ENCODE results near the gene RHCG.
"Not testable (repeated sequence)": the region's sequence is repeated elsewhere in the genome, so short reads cannot be mapped to it uniquely, and the experiment has no call there.

Gene RHCG

DNA sequence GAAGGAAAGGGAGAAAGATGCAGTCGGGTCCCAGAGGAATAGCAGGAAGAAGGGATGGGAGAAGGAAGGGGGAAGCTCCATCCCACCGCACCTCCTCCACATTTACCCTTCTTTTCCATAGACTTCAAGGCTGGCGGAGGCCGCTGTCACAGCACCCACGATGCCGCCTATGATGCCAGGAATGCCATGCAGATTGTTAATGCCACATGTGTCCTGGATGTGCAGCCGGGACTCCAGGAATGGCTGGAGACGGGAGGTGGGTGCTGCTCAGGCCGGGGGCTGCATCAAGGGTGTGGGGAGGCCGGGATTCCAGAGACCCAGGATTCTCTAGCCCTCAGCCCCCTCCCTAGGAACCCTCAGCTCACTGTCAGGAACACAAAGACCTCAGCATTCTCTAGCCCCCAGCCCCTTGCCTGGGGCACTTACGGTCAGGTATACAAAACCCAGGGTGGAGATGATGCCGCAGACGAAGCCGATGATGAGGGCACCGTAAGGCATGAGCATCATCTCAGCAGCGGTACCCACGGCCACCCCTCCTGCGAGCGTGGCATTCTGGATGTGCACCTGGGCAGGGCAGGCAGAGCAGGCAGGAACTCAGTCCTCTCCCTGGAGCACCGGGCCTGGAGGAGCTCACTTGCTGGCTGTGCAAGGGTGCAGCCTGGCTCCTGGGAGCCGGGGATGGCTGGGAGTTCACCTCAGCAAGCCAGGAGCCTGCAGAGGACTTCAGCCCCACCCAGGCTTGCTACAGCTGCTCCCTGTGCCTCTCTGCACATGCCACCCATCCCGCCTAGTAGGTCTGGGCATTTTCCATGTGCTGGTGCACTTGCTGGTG is 18.8 kb downstream of the RHCG start:
- no peak for DNase-seq (ENCODE audit: low read depth, low spot score)

DNA sequence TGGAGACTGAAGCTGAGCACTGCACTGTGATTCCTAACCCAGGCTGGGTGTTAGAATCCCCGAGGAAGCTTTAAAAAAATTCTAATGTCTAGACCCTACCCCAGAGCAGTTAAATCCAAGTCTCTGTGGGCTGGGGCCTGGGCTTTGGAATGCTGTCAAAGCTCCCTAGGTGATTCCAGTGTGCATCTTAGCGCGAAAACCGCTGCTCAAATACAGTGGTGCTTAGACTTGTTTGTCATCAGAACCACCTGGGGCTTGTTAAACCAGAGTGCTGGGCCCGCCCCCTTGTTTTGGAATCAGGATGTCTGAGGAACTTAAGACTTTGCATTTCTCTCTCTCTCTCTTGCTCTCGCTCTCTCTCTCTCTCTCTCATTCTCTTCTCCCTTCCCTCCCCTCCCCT is 20.7 kb downstream of the RHCG start:
- no peak for DNase-seq (ENCODE audit: low read depth, low spot score)

- no peak for DNase-seq (ENCODE audit: low read depth, low spot score)
These were observed 23.6 kb downstream of the RHCG start for GRCh38 chr15:89472785-89473256.

DNA sequence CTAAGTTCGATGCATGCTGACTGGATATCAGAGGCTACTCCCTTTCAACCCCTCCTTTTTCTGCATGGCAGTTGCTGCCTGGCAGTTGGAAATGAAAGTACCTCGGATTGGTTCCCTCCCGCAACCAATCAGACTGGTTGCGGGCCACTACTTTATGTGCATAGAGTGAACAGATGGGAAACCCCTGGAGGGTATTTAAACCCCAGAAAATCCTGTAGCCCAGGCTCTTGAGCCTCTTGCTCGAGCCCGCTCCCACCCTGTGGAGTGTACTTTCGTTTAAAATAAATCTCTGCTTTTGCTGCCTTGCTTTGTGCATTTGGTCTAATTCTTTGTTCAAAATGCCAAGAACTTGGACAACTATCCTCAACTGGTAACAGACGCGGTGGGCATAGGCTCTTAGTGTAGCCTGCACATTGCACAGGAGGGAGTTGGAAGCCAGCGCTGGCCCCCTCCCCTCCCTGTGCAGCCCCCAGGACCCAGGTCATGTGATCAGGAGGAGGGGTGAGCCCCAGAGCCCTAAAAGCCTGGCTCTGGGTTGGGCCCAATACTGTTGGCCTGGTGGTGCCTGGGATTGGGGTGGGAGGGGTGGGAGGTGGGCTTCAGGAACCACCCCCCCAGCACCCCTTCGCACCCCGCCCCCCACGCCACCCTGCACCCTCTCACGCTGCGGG is 26.8 kb downstream of the RHCG start:
- no peak for DNase-seq (ENCODE audit: low read depth, low spot score)

DNA sequence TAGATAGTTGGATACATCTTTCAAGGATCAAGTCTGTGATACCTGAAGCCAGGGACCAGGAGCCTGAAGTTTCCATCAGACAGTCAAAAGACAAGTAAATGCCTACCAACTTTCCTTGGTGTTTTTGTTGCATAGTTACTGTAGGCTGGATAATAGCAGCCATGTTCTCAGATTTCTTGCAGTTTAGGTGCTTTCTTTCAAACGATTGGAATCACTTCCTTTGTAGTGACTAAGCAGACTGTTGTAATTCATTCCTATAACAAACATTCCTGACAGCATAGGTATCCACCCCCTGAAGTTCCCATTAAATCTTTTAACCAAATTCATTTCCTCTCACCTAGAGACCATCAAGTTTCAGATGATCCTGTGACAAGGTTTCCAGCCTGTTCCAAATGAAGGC is 27.6 kb downstream of the RHCG start:
- not testable (repeated sequence) for DNase-seq (ENCODE audit: low read depth, low spot score)

- no peak for DNase-seq (ENCODE audit: low read depth, low spot score)
These were observed 33.3 kb downstream of the RHCG start for GRCh38 chr15:89463113-89463512.

- DNase-seq (ENCODE audit: low read depth, low spot score) = no peak
These were observed 34.0 kb downstream of the RHCG start for GRCh38 chr15:89462198-89462912.

DNA sequence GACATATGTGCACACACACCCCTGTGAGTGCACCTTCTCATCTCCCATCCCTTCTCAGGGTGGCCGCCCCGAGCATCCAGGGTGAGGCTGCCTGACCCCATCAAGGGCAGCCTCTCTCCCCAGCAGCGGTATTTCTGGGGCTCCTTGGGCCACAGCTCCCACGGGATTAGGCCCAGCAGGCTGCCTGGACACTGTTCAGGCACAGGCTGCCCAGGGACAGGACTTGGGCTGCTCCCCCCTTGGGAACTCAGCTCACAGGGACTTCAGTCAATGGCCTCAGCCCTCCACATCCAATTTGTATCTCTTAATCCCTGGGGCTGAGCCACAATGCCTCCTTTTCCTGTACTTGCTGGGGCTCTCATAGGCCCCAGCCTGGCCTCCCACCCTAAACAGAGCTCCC is 35.0 kb downstream of the RHCG start:
- DNase-seq (ENCODE audit: low read depth, low spot score) = no peak

GRCh38 chr15:89460048-89460447 is 36.3 kb downstream of the RHCG start:
- DNase-seq (ENCODE audit: low read depth, low spot score) = no peak

GRCh38 chr15:89459271-89460038 is 36.9 kb downstream of the RHCG start:
- DNase-seq (ENCODE audit: low read depth, low spot score) = no peak

GRCh38 chr15:89458440-89458839 is 37.9 kb downstream of the RHCG start:
- no peak for DNase-seq (ENCODE audit: low read depth, low spot score)

DNA sequence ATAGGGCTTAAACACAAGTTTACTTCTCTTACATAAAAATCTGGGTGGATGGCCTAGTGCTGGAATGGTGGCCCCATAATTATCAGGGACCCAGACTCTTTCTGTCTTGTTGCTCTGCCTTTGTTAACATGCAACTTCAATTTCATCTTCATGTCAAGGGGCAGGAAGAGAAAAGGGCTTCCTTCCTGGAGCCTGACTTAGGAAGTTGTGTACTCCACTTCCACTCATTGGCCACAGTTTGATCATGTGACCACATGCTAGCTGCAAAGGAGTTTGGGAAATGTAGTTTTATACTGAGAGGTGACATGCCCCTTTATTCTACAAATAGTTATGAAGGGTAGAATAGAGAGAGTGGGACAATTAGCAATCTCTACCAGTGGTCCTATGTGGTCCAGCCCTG is 39.3 kb downstream of the RHCG start:
- DNase-seq (ENCODE audit: low read depth, low spot score) = no peak

GRCh38 chr15:89455535-89455934 is 40.8 kb downstream of the RHCG start:
- DNase-seq (ENCODE audit: low read depth, low spot score) = no peak

GRCh38 chr15:89452330-89452836 is 44.0 kb downstream of the RHCG start:
- no peak for DNase-seq (ENCODE audit: low read depth, low spot score)

- no peak for DNase-seq (ENCODE audit: low read depth, low spot score)
These were observed 44.5 kb downstream of the RHCG start for GRCh38 chr15:89451846-89452245.

- DNase-seq (ENCODE audit: low read depth, low spot score) = no peak
These were observed 46.0 kb downstream of the RHCG start for GRCh38 chr15:89450076-89451006.

DNA sequence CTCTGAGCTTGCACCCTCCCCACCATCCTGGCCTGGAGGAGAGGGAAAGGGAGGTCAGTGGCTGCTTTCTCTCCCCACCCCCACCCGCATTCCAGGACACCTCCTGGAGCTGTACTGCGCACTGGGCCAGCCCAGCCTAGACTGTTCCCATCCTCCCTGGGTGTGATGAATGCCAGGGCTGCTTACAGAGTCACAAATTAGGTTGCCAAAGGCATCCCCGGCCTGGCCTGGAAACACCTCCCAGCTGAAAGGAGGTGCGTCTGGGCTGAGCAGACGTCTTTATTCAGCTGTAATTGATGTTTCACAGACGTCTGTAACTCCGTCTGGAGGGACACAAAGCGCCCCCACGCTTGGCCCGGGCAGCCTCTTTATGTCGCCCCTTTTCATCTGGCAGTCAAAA is 47.6 kb downstream of the RHCG start:
- DNase-seq (ENCODE audit: low read depth, low spot score) = no peak

DNA sequence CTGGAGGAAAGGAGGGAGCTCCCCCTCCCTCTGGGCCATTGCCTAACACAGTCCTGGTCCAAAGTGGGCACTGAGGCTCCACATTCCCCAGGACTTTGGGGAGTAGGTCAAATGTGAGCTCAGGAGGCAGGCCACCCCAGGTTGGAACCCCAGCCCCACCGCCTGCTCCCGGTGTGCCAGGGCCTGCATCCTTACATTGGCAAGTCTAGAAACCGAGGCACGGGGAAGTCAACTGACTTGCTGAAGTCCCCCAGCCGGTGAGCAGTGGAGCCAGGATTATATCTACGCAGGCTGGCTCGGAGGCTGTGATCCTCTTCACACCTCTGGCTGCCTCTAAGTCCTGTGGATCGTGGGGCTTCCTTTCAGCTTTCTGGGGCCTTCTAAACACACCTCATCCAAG is 48.7 kb downstream of the RHCG start:
- no peak for DNase-seq (ENCODE audit: low read depth, low spot score)

GRCh38 chr15:89446255-89446891 is 50.0 kb downstream of the RHCG start:
- DNase-seq (ENCODE audit: low read depth, low spot score) = no peak

DNA sequence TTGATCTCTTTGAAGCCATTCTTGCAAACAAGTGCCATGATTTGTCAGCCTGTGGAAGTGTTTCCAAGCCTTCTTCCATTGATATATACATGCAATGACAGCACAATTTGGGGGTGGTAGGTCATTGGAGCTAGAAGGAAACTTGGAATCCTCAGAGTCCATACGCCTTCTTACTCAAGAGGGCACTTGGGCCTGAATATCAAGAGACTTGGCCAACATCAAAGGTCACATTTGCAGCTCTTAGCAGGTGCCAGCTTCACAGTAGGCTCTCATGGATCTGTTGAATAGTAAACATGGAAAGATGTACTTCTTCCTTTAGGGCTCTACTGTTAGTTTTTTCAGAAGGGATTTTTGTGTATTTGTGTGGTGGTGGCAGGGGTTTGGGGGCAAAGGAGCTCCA is 50.9 kb downstream of the RHCG start:
- DNase-seq (ENCODE audit: low read depth, low spot score) = no peak

Data from iPS DF 19.7 (cell line).